Osteoblast (primary cell): ENCODE data around the gene MKRN2. TPM values are rescaled to one million over a fixed set of nuclear protein-coding genes. Genes with fewer than 3 reads are reported as not detected.

Experiments
- DNase-seq: peaks from one replicate; pipeline ENCODE4 v3.0.0; 2011; ENCODE audit warnings: low spot score, mixed read lengths; ENCODE audit not compliant: insufficient read length; ENCODE audit errors: missing footprints
- H2AFZ ChIP-seq: 2 replicates; pipeline ENCODE4 v1.6.0; 2011; ENCODE audit warnings: mild to moderate bottlenecking, low read length
- H3K27ac ChIP-seq: 2 replicates; pipeline ENCODE4 v1.5.1; 2011; ENCODE audit warnings: mild to moderate bottlenecking, low read depth, low read length, moderate library complexity
- H3K27me3 ChIP-seq: 2 replicates; pipeline ENCODE4 v1.6.0; 2012; ENCODE audit warnings: mild to moderate bottlenecking, control low read depth, inconsistent platforms, low read length, moderate library complexity; ENCODE audit not compliant: insufficient read depth
- H3K36me3 ChIP-seq: 2 replicates; pipeline ENCODE4 v1.5.1; 2011; ENCODE audit warnings: mild to moderate bottlenecking, low read length, control low read depth, moderate library complexity; ENCODE audit not compliant: insufficient read depth
- H3K4me1 ChIP-seq: 2 replicates; pipeline ENCODE4 v1.5.1; 2011; ENCODE audit warnings: mild to moderate bottlenecking, low read length, control low read depth, moderate library complexity; ENCODE audit not compliant: insufficient read depth
- H3K4me2 ChIP-seq: 2 replicates; pipeline ENCODE4 v1.6.0; 2011; ENCODE audit warnings: mild to moderate bottlenecking, low read length; ENCODE audit not compliant: insufficient read depth
- H3K4me3 ChIP-seq: fragments of 200-600 bp; sonication (generic); 3 replicates; pipeline ENCODE4 v1.5.1; 2012; ENCODE audit warnings: mild to moderate bottlenecking, low read length, inconsistent platforms; ENCODE audit not compliant: insufficient read depth
- H3K79me2 ChIP-seq: 2 replicates; pipeline ENCODE4 v1.6.0; 2012; ENCODE audit warnings: mild to moderate bottlenecking, low read length, control low read depth, inconsistent platforms; ENCODE audit not compliant: insufficient read depth
- H3K9me3 ChIP-seq: 2 replicates; pipeline ENCODE4 v1.5.1; 2011; ENCODE audit warnings: low read depth, low read length, control low read depth
- H4K20me1 ChIP-seq: 2 replicates; pipeline ENCODE4 v1.6.0; 2012; ENCODE audit warnings: mild to moderate bottlenecking, low read length, control low read depth; ENCODE audit not compliant: insufficient read depth
- CTCF ChIP-seq: IDR thresholded peaks from 2 replicates; pipeline ENCODE4 v1.5.1; 2011; ENCODE audit warnings: mild to moderate bottlenecking, low read depth, low read length, moderate library complexity; ENCODE audit errors: extremely low read depth
- total RNA-seq: library from RNA; depleted of rRNA; stranded (reverse); fragments of >200 nt; gene quantifications from 2 replicates; pipeline ENCODE4 v1.2.3, GENCODE V29; 2012

The MKRN2 gene
- total RNA-seq, 1 donor, result 40.9 TPM

GRCh38 chr3:12568747-12569146 lies 11.9 kb downstream of the MKRN2 start:
- no peak for TF ChIP-seq CTCF
- Histone ChIP-seq H4K20me1 (peaks cover 40% of the 10 kb centered on the region), H3K79me2 (peaks cover 67% of the 10 kb centered on the region)

GRCh38 chr3:12569836-12570235 lies 12.9 kb downstream of the MKRN2 start:
- Histone ChIP-seq H3K9me3 (no peaks in the 10 kb centered on the region), H3K27ac (no peak overlapping the region), H4K20me1 (peaks cover 41% of the 10 kb centered on the region), H3K27me3 (no peaks in the 10 kb centered on the region), H3K4me1 (peaks cover 3% of the 10 kb centered on the region), H2AFZ (no peak overlapping the region), H3K4me3 (no peak overlapping the region), H3K36me3 (peaks cover 54% of the 10 kb centered on the region), H3K79me2 (peaks cover 60% of the 10 kb centered on the region), H3K4me2 (no peak overlapping the region)
- no peak for TF ChIP-seq CTCF
- no peak for DNase-seq

More at GRCh38 chr3:12568747-12569146, 11.9 kb downstream of the MKRN2 start:
- Histone ChIP-seq H3K36me3 (peaks cover 43% of the 10 kb centered on the region), H3K27me3 (no peaks in the 10 kb centered on the region), H3K4me2 (no peak overlapping the region), H3K27ac (no peak overlapping the region), H3K4me1 (peaks cover 3% of the 10 kb centered on the region), H2AFZ (no peak overlapping the region), H3K4me3 (no peak overlapping the region), H3K9me3 (no peaks in the 10 kb centered on the region)
- DNase-seq, result no peak

- DNase-seq, result no peak
- Histone ChIP-seq H3K4me2 (no peak overlapping the region), H3K9me3 (no peaks in the 10 kb centered on the region), H3K79me2 (peaks cover 38% of the 10 kb centered on the region), H3K27me3 (no peaks in the 10 kb centered on the region), H3K4me1 (peaks cover 17% of the 10 kb centered on the region), H3K27ac (no peak overlapping the region), H2AFZ (no peak overlapping the region), H3K4me3 (no peak overlapping the region), H4K20me1 (peaks cover 40% of the 10 kb centered on the region), H3K36me3 (peaks cover 69% of the 10 kb centered on the region)
- no peak for TF ChIP-seq CTCF
These were observed 15.1 kb downstream of the MKRN2 start for GRCh38 chr3:12571986-12572385.

- no peak overlapping the region for H2AFZ ChIP-seq
- H3K27ac ChIP-seq, result no peak overlapping the region
- no peak overlapping the region for H3K4me3 ChIP-seq
- H3K4me2 ChIP-seq, result no peak overlapping the region
- H3K9me3 ChIP-seq, result no peaks in the 10 kb centered on the region
- no peak for DNase-seq
- H3K27me3 ChIP-seq, result no peaks in the 10 kb centered on the region
- H3K36me3 ChIP-seq, result peaks cover 86% of the 10 kb centered on the region
- TF ChIP-seq CTCF, result no peak
- H3K79me2 ChIP-seq, result peaks cover 23% of the 10 kb centered on the region
- H4K20me1 ChIP-seq, result peaks cover 27% of the 10 kb centered on the region
- peaks cover 24% of the 10 kb centered on the region for H3K4me1 ChIP-seq
These were observed 17.2 kb downstream of the MKRN2 start for GRCh38 chr3:12574131-12574530.
